ENCODE data around the gene PRKCH. TPM values are rescaled to one million over a fixed set of nuclear protein-coding genes. Genes with fewer than 3 reads are reported as not detected.

Gene PRKCH
- total RNA-seq, 5 donors from 2014 or later (not counting 1 experiment from before 2014, with no cell fraction given), result 267 to 436 (median 326) TPM

- ChIA-PET POLR2A (no interaction called here), CTCF (no interaction called here)
- no CpG with 5 or more reads among the region's 1 CpG for WGBS (ENCODE audit: insufficient coverage)
These were observed 278.6 kb downstream of the PRKCH start for GRCh38 chr14:61599942-61600341.

More at GRCh38 chr14:61599942-61600341, 278.6 kb downstream of the PRKCH start:
- H3K4me3 Mint-ChIP-seq, result no peak overlapping the region
- H3K36me3 ChIP-seq (ENCODE audit: control insufficient read depth in 2 of 2, extremely low read depth in 1 of 2, insufficient read depth in 1 of 2, low read length in 1 of 2), result no peaks in the 10 kb centered on the region
- H3K9me3 ChIP-seq, result no peaks in the 10 kb centered on the region
- ATAC-seq (replicated peaks in 1 of 4), result no peak
- H3K4me1 Mint-ChIP-seq, result peaks cover 18 to 28% (median 21%) of the 10 kb centered on the region in 3 donors
- no peaks in the 10 kb centered on the region for H3K36me3 Mint-ChIP-seq
- no peaks in the 10 kb centered on the region for H3K9me3 Mint-ChIP-seq
- DNase-seq, result peak in 1 of 35 experiments; percentile 6
- H3K27me3 ChIP-seq (replicated peaks in 1 of 2; ENCODE audit: control insufficient read depth in 2 of 2, extremely low read depth in 1 of 2, insufficient read depth in 2 of 2, low read length in 1 of 2), result no peaks in the 10 kb centered on the region
- H3K4me3 ChIP-seq (ENCODE audit: control insufficient read depth in 1 of 2, extremely low read depth in 1 of 2, low read length in 1 of 2), result no peak overlapping the region
- no peak overlapping the region for H3K27ac ChIP-seq (ENCODE audit: low read length)
- H3K27me3 Mint-ChIP-seq, result no peaks in the 10 kb centered on the region
- no peak overlapping the region for H3K27ac Mint-ChIP-seq
- peaks cover 7 to 17% of the 10 kb centered on the region in 2 experiments for H3K4me1 ChIP-seq (ENCODE audit: control insufficient read depth in 1 of 2, extremely low read depth in 1 of 2, insufficient read depth in 2 of 2, low read length in 2 of 2)

Other genes with a start within 250 kb of the PRKCH start
- 1 to 10 TPM; 2.1 to 8.6 (median 2.9) TPM for gene TMEM30B, start 40.2 kb upstream of the PRKCH start, total RNA-seq

Measured in T-cell (primary cell).